RWPE2 (cell line): ENCODE data around the gene MLPH.

Experiments
- ATAC-seq: fragments of 200-7000 bp; cut with Tn5 transposase; 3 replicates; pipeline ENCODE4 v1.9.1; 2021; ENCODE audit warnings: low read depth
- DNase-seq: peaks from one replicate; pipeline ENCODE4 v3.0.0-alpha.2; 2020; ENCODE audit warnings: low spot score
- H3K27ac ChIP-seq: fragments of 450-650 bp; 2 replicates; pipeline ENCODE4 v1.5.1; 2017; ENCODE audit warnings: mild to moderate bottlenecking; ENCODE audit not compliant: poor library complexity, severe bottlenecking
- H3K27me3 ChIP-seq: fragments of 250-450 bp; sonication (Bioruptor Pico); 2 replicates; pipeline ENCODE4 v1.5.1; 2021; ENCODE audit warnings: mild to moderate bottlenecking, moderate library complexity; ENCODE audit not compliant: insufficient read depth, poor library complexity, severe bottlenecking
- H3K36me3 ChIP-seq: fragments of 250-450 bp; sonication (Bioruptor Pico); 2 replicates; pipeline ENCODE4 v1.5.1; 2020; ENCODE audit warnings: low read depth, mild to moderate bottlenecking, moderate library complexity
- H3K4me1 ChIP-seq: fragments of 250-450 bp; sonication (Bioruptor Pico); 2 replicates; pipeline ENCODE4 v1.5.1; 2021; ENCODE audit warnings: mild to moderate bottlenecking, moderate library complexity; ENCODE audit not compliant: insufficient read depth, poor library complexity, severe bottlenecking
- H3K4me3 ChIP-seq: fragments of 250-450 bp; sonication (Bioruptor Pico); 2 replicates; pipeline ENCODE4 v1.5.1; 2021; ENCODE audit warnings: mild to moderate bottlenecking, moderate library complexity; ENCODE audit not compliant: severe bottlenecking
- H3K9me3 ChIP-seq: fragments of 250-450 bp; sonication (Bioruptor Pico); 2 replicates; pipeline ENCODE4 v1.5.1; 2021; ENCODE audit warnings: mild to moderate bottlenecking, moderate library complexity; ENCODE audit not compliant: severe bottlenecking
- TF ChIP-seq, protein P1 (sequence below): fragments of 450-650 bp; IDR thresholded peaks from one replicate; pipeline ENCODE4 v1.5.1; 2017; ENCODE audit warnings: mild to moderate bottlenecking, moderate library complexity; ENCODE audit not compliant: poor library complexity, severe bottlenecking

The MLPH gene

DNA sequence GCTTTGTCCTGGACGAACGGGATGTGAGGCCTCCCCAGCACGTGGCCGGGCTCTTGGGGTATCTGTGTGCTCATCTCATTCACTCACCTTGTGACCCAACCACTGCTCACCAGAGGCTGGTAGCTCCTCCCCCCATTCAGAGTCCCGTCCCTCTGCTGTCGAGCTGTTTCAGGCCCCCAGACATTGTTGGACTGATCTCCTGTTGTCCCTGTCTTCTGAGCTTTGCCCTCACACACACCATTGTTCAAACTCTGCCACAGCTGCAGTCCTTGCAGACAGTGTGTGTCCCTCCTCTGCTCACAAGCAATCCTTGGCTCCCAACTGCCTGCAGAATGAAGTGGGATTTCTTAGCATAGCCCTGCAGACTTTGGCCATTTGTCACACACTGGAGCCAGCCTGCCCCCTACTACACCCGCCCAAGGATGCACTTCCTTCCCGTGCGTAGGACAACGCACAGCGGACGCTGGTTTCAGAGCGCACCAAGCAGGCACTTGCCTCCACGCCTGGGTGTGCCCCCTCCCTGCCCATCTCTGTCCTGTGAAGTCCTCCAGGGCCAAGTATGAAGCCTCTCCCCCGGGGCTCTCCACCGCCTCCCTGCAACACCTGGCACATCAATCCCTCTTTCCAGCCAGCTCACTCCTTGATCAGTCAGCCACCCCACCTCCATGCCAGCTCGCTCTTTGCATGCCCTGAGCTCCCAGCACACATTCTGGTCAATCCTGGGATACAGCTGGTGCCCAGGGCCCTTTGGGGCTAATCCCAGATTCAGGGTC lies 62.8 kb downstream of the MLPH start:
- Histone ChIP-seq H3K36me3 (peaks cover 4% of the 10 kb centered on the region; the same call in 1 of the 2 replicates), H3K27me3 (no peaks in the 10 kb centered on the region), H3K9me3 (no peaks in the 10 kb centered on the region), H3K27ac (no peak overlapping the region), H3K4me3 (no peak overlapping the region), H3K4me1 (no peaks in the 10 kb centered on the region)
- DNase-seq (no peak), ATAC-seq (0 out of 3 replicates have a peak, but pooled peaks have one; percentile 17)
- TF ChIP-seq, protein P1, sequence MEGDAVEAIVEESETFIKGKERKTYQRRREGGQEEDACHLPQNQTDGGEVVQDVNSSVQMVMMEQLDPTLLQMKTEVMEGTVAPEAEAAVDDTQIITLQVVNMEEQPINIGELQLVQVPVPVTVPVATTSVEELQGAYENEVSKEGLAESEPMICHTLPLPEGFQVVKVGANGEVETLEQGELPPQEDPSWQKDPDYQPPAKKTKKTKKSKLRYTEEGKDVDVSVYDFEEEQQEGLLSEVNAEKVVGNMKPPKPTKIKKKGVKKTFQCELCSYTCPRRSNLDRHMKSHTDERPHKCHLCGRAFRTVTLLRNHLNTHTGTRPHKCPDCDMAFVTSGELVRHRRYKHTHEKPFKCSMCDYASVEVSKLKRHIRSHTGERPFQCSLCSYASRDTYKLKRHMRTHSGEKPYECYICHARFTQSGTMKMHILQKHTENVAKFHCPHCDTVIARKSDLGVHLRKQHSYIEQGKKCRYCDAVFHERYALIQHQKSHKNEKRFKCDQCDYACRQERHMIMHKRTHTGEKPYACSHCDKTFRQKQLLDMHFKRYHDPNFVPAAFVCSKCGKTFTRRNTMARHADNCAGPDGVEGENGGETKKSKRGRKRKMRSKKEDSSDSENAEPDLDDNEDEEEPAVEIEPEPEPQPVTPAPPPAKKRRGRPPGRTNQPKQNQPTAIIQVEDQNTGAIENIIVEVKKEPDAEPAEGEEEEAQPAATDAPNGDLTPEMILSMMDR = no peak

- Histone ChIP-seq H3K4me3 (no peak overlapping the region), H3K36me3 (no peaks in the 10 kb centered on the region), H3K27ac (no peak overlapping the region), H3K4me1 (no peaks in the 10 kb centered on the region), H3K9me3 (peaks cover 6% of the 10 kb centered on the region), H3K27me3 (no peaks in the 10 kb centered on the region)
- no peak for ATAC-seq
- TF ChIP-seq, protein P1 = no peak
- DNase-seq = no peak
Measured at GRCh38 chr2:237551071-237551574, 64.1 kb downstream of the MLPH start.

DNA sequence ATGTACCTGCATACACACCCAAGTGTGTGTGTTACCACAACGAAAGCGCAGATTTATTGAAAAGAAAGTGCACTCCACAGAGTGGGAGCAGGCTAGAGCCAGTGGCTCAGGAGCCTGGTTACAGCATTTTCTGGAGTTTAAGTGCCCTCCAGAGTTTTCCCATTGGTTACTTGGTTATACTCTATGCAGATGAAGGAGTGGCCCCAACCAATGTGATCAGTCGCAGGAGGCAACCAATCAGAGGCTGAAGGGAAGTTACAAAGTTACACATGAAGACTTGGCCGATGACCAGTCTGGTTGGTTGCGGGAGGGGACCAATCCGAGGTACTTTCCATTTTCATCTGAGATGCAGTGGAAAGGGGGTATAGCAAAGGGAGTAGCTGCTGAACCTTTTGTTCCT lies 65.9 kb downstream of the MLPH start:
- no peaks in the 10 kb centered on the region for H3K36me3 ChIP-seq
- H3K4me1 ChIP-seq = no peaks in the 10 kb centered on the region
- DNase-seq (no peak), ATAC-seq (no peak)
- H3K27me3 ChIP-seq = no peaks in the 10 kb centered on the region
- H3K27ac ChIP-seq = no peak overlapping the region
- TF ChIP-seq, protein P1 = no peak
- peaks cover 6% of the 10 kb centered on the region for H3K9me3 ChIP-seq
- H3K4me3 ChIP-seq = no peak overlapping the region

DNA sequence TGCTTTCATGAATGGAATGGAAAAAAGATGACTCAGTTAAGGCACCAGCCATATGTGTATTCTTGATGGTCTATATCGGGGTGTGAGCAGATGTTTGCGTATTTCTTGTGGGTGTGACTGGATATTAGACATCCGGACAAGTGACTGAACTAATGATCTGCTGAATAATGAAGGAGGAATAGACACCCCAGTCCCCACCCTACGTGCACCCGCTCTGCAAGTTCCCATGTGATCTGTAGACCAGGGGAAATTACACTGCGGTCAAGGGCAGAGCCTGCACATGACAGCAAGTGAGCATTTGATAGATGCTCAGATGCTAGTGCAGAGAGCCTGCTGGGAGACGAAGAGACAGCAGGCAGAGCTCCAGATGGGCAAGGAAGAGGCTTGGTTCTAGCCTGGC lies 66.9 kb downstream of the MLPH start:
- Histone ChIP-seq H3K27ac (no peak overlapping the region), H3K4me1 (peaks cover 1% of the 10 kb centered on the region), H3K9me3 (peaks cover 6% of the 10 kb centered on the region), H3K4me3 (no peak overlapping the region), H3K27me3 (no peaks in the 10 kb centered on the region), H3K36me3 (no peaks in the 10 kb centered on the region)
- TF ChIP-seq, protein P1 = no peak
- no peak for ATAC-seq
- no peak for DNase-seq

DNA sequence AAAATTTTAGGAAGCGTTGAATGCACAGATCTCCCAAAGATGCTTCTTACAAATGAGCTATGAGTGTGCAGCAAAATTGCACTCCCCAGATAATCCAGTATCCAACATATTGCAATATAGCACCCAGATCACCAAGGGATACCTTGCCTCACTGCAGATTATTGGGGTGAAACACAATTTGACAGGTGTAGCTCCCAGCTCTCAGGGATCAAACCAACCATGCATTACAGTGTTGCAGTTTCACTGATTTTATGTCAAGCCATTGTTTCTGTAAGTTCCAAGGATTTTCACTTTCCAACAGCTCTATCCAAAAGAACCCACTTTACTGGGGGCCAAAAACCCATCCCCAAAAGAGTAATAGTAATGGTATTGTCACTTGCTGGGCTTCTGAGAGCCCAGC lies 68.5 kb downstream of the MLPH start:
- Histone ChIP-seq H3K4me1 (peaks cover 6% of the 10 kb centered on the region), H3K27ac (no peak overlapping the region), H3K4me3 (no peak overlapping the region), H3K9me3 (peaks cover 6% of the 10 kb centered on the region), H3K27me3 (no peaks in the 10 kb centered on the region), H3K36me3 (no peaks in the 10 kb centered on the region)
- ATAC-seq (no peak), DNase-seq (no peak)
- TF ChIP-seq, protein P1 = no peak
